ENCODE results near the gene CAMKK1.
"Not testable (repeated sequence)": the region's sequence is repeated elsewhere in the genome, so short reads cannot be mapped to it uniquely, and the experiment has no call there.

CAMKK1 gene

GRCh38 chr17:3845621-3846436, 47.0 kb downstream of the CAMKK1 start, which contains the start of gene NCBP3:
TSS of gene NCBP3 (minus strand) at chr17:3846246. CDS start at chr17:3846223, 23 bp downstream.
- peak; percentile 68; the same call in 1 of the 2 replicates for TF ChIP-seq POLR2AphosphoS5 (IDR thresholded peaks at IDR 0.05; ENCODE audit: low read depth, low read length)
- TF ChIP-seq TAF1 (IDR thresholded peaks at IDR 0.05; ENCODE audit: low read depth, low read length): peak; percentile 86
- peak; percentile 75 for TF ChIP-seq PAX5 (IDR thresholded peaks at IDR 0.05; ENCODE audit: insufficient read depth, low read length, severe bottlenecking)
- TF ChIP-seq POLR2A (IDR thresholded peaks at IDR 0.05; ENCODE audit: low read depth, low read length): peak; percentile 66
- no peak for TF ChIP-seq SPI1 (IDR thresholded peaks at IDR 0.05; ENCODE audit: low read depth, low read length)
- TF ChIP-seq POU2F2 (IDR thresholded peaks at IDR 0.05; ENCODE audit: low read depth, low read length): peak; percentile 80; the same call in 1 of the 2 replicates
- FAIRE-seq: peak; percentile 99

GRCh38 chr17:3845291-3845620, 47.6 kb downstream of the CAMKK1 start:
- TF ChIP-seq POLR2A (IDR thresholded peaks at IDR 0.05; ENCODE audit: low read depth, low read length) (no peak), SPI1 (IDR thresholded peaks at IDR 0.05; ENCODE audit: low read depth, low read length) (no peak), POU2F2 (IDR thresholded peaks at IDR 0.05; ENCODE audit: low read depth, low read length) (no peak), TAF1 (IDR thresholded peaks at IDR 0.05; ENCODE audit: low read depth, low read length) (no peak), POLR2AphosphoS5 (IDR thresholded peaks at IDR 0.05; ENCODE audit: low read depth, low read length) (no peak), PAX5 (IDR thresholded peaks at IDR 0.05; ENCODE audit: insufficient read depth, low read length, severe bottlenecking) (no peak)
- no peak for FAIRE-seq
- DNase-seq (ENCODE audit: insufficient read length, low spot score): peak; percentile 49

More at GRCh38 chr17:3845621-3846436, 47.0 kb downstream of the CAMKK1 start, which contains the start of gene NCBP3:
- peak; percentile 97 for DNase-seq (ENCODE audit: insufficient read length, low spot score)

- DNase-seq (ENCODE audit: insufficient read length, low spot score): not testable (repeated sequence)
- peak; percentile 9 for FAIRE-seq
Observed at GRCh38 chr17:3844556-3844955, 48.3 kb downstream of the CAMKK1 start.

- no peak for DNase-seq (ENCODE audit: insufficient read length, low spot score)
- TF ChIP-seq POU2F2 (IDR thresholded peaks at IDR 0.05; ENCODE audit: low read depth, low read length) (no peak), TAF1 (IDR thresholded peaks at IDR 0.05; ENCODE audit: low read depth, low read length) (no peak), PAX5 (IDR thresholded peaks at IDR 0.05; ENCODE audit: insufficient read depth, low read length, severe bottlenecking) (no peak), POLR2AphosphoS5 (IDR thresholded peaks at IDR 0.05; ENCODE audit: low read depth, low read length) (no peak), SPI1 (IDR thresholded peaks at IDR 0.05; ENCODE audit: low read depth, low read length) (no peak), POLR2A (IDR thresholded peaks at IDR 0.05; ENCODE audit: low read depth, low read length) (no peak)
- peak; percentile 96 for FAIRE-seq
Observed at GRCh38 chr17:3843935-3844516, 48.8 kb downstream of the CAMKK1 start.

GRCh38 chr17:3838206-3838605, 54.6 kb downstream of the CAMKK1 start:
- TF ChIP-seq SPI1 (IDR thresholded peaks at IDR 0.05; ENCODE audit: low read depth, low read length) (no peak), POU2F2 (IDR thresholded peaks at IDR 0.05; ENCODE audit: low read depth, low read length) (no peak), PAX5 (IDR thresholded peaks at IDR 0.05; ENCODE audit: insufficient read depth, low read length, severe bottlenecking) (no peak), TAF1 (IDR thresholded peaks at IDR 0.05; ENCODE audit: low read depth, low read length) (no peak), POLR2AphosphoS5 (IDR thresholded peaks at IDR 0.05; ENCODE audit: low read depth, low read length) (no peak), POLR2A (IDR thresholded peaks at IDR 0.05; ENCODE audit: low read depth, low read length) (no peak)
- FAIRE-seq: no peak
- DNase-seq (ENCODE audit: insufficient read length, low spot score): no peak

GRCh38 chr17:3836551-3836950, 56.3 kb downstream of the CAMKK1 start:
- TF ChIP-seq POLR2A (IDR thresholded peaks at IDR 0.05; ENCODE audit: low read depth, low read length) (no peak), PAX5 (IDR thresholded peaks at IDR 0.05; ENCODE audit: insufficient read depth, low read length, severe bottlenecking) (no peak), TAF1 (IDR thresholded peaks at IDR 0.05; ENCODE audit: low read depth, low read length) (no peak), SPI1 (IDR thresholded peaks at IDR 0.05; ENCODE audit: low read depth, low read length) (no peak)
- DNase-seq (ENCODE audit: insufficient read length, low spot score): no peak
- no peak for FAIRE-seq

GRCh38 chr17:3835410-3836229, 57.2 kb downstream of the CAMKK1 start:
- DNase-seq (ENCODE audit: insufficient read length, low spot score): no peak
- TF ChIP-seq PAX5 (IDR thresholded peaks at IDR 0.05; ENCODE audit: insufficient read depth, low read length, severe bottlenecking): no peak
- no peak for TF ChIP-seq SPI1 (IDR thresholded peaks at IDR 0.05; ENCODE audit: low read depth, low read length)
- TF ChIP-seq POU2F2 (IDR thresholded peaks at IDR 0.05; ENCODE audit: low read depth, low read length): no peak
- TF ChIP-seq POLR2AphosphoS5 (IDR thresholded peaks at IDR 0.05; ENCODE audit: low read depth, low read length): no peak
- TF ChIP-seq TAF1 (IDR thresholded peaks at IDR 0.05; ENCODE audit: low read depth, low read length): no peak
- TF ChIP-seq POLR2A (IDR thresholded peaks at IDR 0.05; ENCODE audit: low read depth, low read length): no peak
- no peak for FAIRE-seq

GRCh38 chr17:3834811-3835210, 58.0 kb downstream of the CAMKK1 start:
- no peak for FAIRE-seq
- TF ChIP-seq POLR2AphosphoS5 (IDR thresholded peaks at IDR 0.05; ENCODE audit: low read depth, low read length) (no peak), POLR2A (IDR thresholded peaks at IDR 0.05; ENCODE audit: low read depth, low read length) (no peak), POU2F2 (IDR thresholded peaks at IDR 0.05; ENCODE audit: low read depth, low read length) (no peak), TAF1 (IDR thresholded peaks at IDR 0.05; ENCODE audit: low read depth, low read length) (no peak), PAX5 (IDR thresholded peaks at IDR 0.05; ENCODE audit: insufficient read depth, low read length, severe bottlenecking) (no peak), SPI1 (IDR thresholded peaks at IDR 0.05; ENCODE audit: low read depth, low read length) (no peak)
- DNase-seq (ENCODE audit: insufficient read length, low spot score): no peak

- no peak for DNase-seq (ENCODE audit: insufficient read length, low spot score)
- no peak for FAIRE-seq
- TF ChIP-seq TAF1 (IDR thresholded peaks at IDR 0.05; ENCODE audit: low read depth, low read length) (no peak), POU2F2 (IDR thresholded peaks at IDR 0.05; ENCODE audit: low read depth, low read length) (no peak), SPI1 (IDR thresholded peaks at IDR 0.05; ENCODE audit: low read depth, low read length) (no peak), PAX5 (IDR thresholded peaks at IDR 0.05; ENCODE audit: insufficient read depth, low read length, severe bottlenecking) (no peak), POLR2A (IDR thresholded peaks at IDR 0.05; ENCODE audit: low read depth, low read length) (no peak), POLR2AphosphoS5 (IDR thresholded peaks at IDR 0.05; ENCODE audit: low read depth, low read length) (no peak)
Observed at GRCh38 chr17:3828852-3829232, 64.0 kb downstream of the CAMKK1 start.

Data from GM12891 (cell line).